Activated CD4-positive, alpha-beta T cell treated with anti-CD3 and anti-CD28 coated beads, Interleukin-2, amount 10 ng/mL, durations not matched to agents 7 days and 5 days (primary cell): ENCODE data around the gene ELFN1. TPM values are rescaled to one million over a fixed set of nuclear protein-coding genes. Genes with fewer than 3 reads are reported as not detected.

Experiments
- CTCF ChIA-PET: fragments of 350-600 bp; sonication (Branson Sonifier 250); formaldehyde crosslinking; loops from one replicate; lab custom pipeline; 2021; ENCODE audit warnings: antibody characterized with exemption; lab: Charles Lee
- POLR2A ChIA-PET: fragments of 350-600 bp; sonication (Branson Sonifier 250); formaldehyde crosslinking; loops from one replicate; lab custom pipeline; 2021; ENCODE audit warnings: antibody characterized with exemption; lab: Charles Lee
- DNase-seq: peaks from one replicate; pipeline ENCODE4 v3.0.0-alpha.2; 2020
- H3K27ac Mint-ChIP-seq: one replicate; pipeline ENCODE4 v1.8.0; 2021; ENCODE audit warnings: mild to moderate bottlenecking, moderate library complexity, mixed read lengths
- H3K27me3 Mint-ChIP-seq: one replicate; pipeline ENCODE4 v1.8.0; 2021; ENCODE audit warnings: mixed read lengths
- H3K36me3 Mint-ChIP-seq: one replicate; pipeline ENCODE4 v1.8.0; 2021; ENCODE audit warnings: low read depth, mixed read lengths
- H3K4me1 Mint-ChIP-seq: one replicate; pipeline ENCODE4 v1.8.0; 2021; ENCODE audit warnings: mixed read lengths
- H3K4me3 Mint-ChIP-seq: one replicate; pipeline ENCODE4 v1.8.0; 2021; ENCODE audit warnings: mild to moderate bottlenecking, moderate library complexity, mixed read lengths
- H3K9me3 Mint-ChIP-seq: one replicate; pipeline ENCODE4 v1.8.0; 2021; ENCODE audit warnings: mixed read lengths
- total RNA-seq, 2 experiments: library from RNA; stranded (reverse); gene quantifications; one replicate each; pipeline ENCODE4 v1.2.3, GENCODE V29; 2021

The ELFN1 gene
- total RNA-seq, 2 experiments from 2014 or later, result 0.07 TPM; not detected in 1

GRCh38 chr7:1662101-1662500 lies 8.0 kb upstream of the ELFN1 start:
- Mint-ChIP-seq H3K4me1 (peaks cover 6% of the 10 kb centered on the region), H3K4me3 (no peak overlapping the region), H3K9me3 (no peaks in the 10 kb centered on the region), H3K27ac (no peak overlapping the region), H3K36me3 (no peaks in the 10 kb centered on the region), H3K27me3 (peaks cover 44% of the 10 kb centered on the region)
- no peak for DNase-seq
- POLR2A ChIA-PET, result no interaction called here
- CTCF ChIA-PET, result interaction anchor here (0.6 kb wide), 1 partner anchor 498 kb away, joined by 3 read pairs; no protein-coding TSS in a partner anchor

GRCh38 chr7:1662767-1663166 lies 7.3 kb upstream of the ELFN1 start:
- no peak for DNase-seq
- H3K4me1 Mint-ChIP-seq, result peaks cover 6% of the 10 kb centered on the region
- ChIA-PET POLR2A (no interaction called here), CTCF (interaction anchor here (0.6 kb wide), 1 partner anchor 498 kb away, joined by 3 read pairs; no protein-coding TSS in a partner anchor)
- no peak overlapping the region for H3K4me3 Mint-ChIP-seq
- peaks cover 39% of the 10 kb centered on the region for H3K27me3 Mint-ChIP-seq
- H3K9me3 Mint-ChIP-seq, result no peaks in the 10 kb centered on the region
- no peak overlapping the region for H3K27ac Mint-ChIP-seq
- no peaks in the 10 kb centered on the region for H3K36me3 Mint-ChIP-seq

- ChIA-PET POLR2A (no interaction called here), CTCF (no interaction called here)
- Mint-ChIP-seq H3K9me3 (no peaks in the 10 kb centered on the region), H3K4me3 (peak overlapping the region; percentile 19), H3K27me3 (peaks cover 39% of the 10 kb centered on the region), H3K36me3 (no peaks in the 10 kb centered on the region), H3K4me1 (peaks cover 6% of the 10 kb centered on the region), H3K27ac (peak overlapping the region; percentile 46)
- no peak for DNase-seq
These were observed 6.9 kb upstream of the ELFN1 start for GRCh38 chr7:1663223-1663622.

- ChIA-PET POLR2A (no interaction called here), CTCF (no interaction called here)
- Mint-ChIP-seq H3K4me1 (peaks cover 7% of the 10 kb centered on the region), H3K27me3 (peaks cover 43% of the 10 kb centered on the region), H3K4me3 (no peak overlapping the region), H3K27ac (no peak overlapping the region), H3K9me3 (no peaks in the 10 kb centered on the region), H3K36me3 (no peaks in the 10 kb centered on the region)
- no peak for DNase-seq
These were observed 6.0 kb upstream of the ELFN1 start for GRCh38 chr7:1663857-1664651.

- Mint-ChIP-seq H3K36me3 (no peaks in the 10 kb centered on the region), H3K27ac (no peak overlapping the region), H3K4me1 (peaks cover 8% of the 10 kb centered on the region), H3K27me3 (peaks cover 45% of the 10 kb centered on the region), H3K4me3 (no peak overlapping the region), H3K9me3 (no peaks in the 10 kb centered on the region)
- ChIA-PET POLR2A (no interaction called here), CTCF (no interaction called here)
- DNase-seq, result peak; percentile 39
These were observed 5.1 kb upstream of the ELFN1 start for GRCh38 chr7:1664711-1665548.

- Mint-ChIP-seq H3K9me3 (no peaks in the 10 kb centered on the region), H3K4me3 (no peak overlapping the region), H3K27ac (no peak overlapping the region), H3K36me3 (no peaks in the 10 kb centered on the region), H3K4me1 (peaks cover 8% of the 10 kb centered on the region), H3K27me3 (peaks cover 42% of the 10 kb centered on the region)
- no peak for DNase-seq
- ChIA-PET CTCF (no interaction called here), POLR2A (no interaction called here)
These were observed 4.3 kb upstream of the ELFN1 start for GRCh38 chr7:1665549-1666316.

- no peak overlapping the region for H3K4me3 Mint-ChIP-seq
- DNase-seq, result no peak
- peaks cover 8% of the 10 kb centered on the region for H3K4me1 Mint-ChIP-seq
- no peaks in the 10 kb centered on the region for H3K9me3 Mint-ChIP-seq
- CTCF ChIA-PET, result no interaction called here
- no peaks in the 10 kb centered on the region for H3K36me3 Mint-ChIP-seq
- peaks cover 47% of the 10 kb centered on the region for H3K27me3 Mint-ChIP-seq
- POLR2A ChIA-PET, result no interaction called here
- no peak overlapping the region for H3K27ac Mint-ChIP-seq
These were observed 3.7 kb upstream of the ELFN1 start for GRCh38 chr7:1666317-1666822.

- H3K36me3 Mint-ChIP-seq, result no peaks in the 10 kb centered on the region
- POLR2A ChIA-PET, result no interaction called here
- CTCF ChIA-PET, result no interaction called here
These were observed 3.1 kb upstream of the ELFN1 start for GRCh38 chr7:1666823-1667565.

GRCh38 chr7:1667566-1668395 lies 2.3 kb upstream of the ELFN1 start:
- Mint-ChIP-seq H3K9me3 (no peaks in the 10 kb centered on the region), H3K27me3 (peaks cover 35% of the 10 kb centered on the region), H3K36me3 (no peaks in the 10 kb centered on the region), H3K4me3 (no peak overlapping the region), H3K4me1 (peaks cover 8% of the 10 kb centered on the region), H3K27ac (no peak overlapping the region)
- DNase-seq, result no peak
- ChIA-PET POLR2A (no interaction called here), CTCF (no interaction called here)

More at GRCh38 chr7:1666823-1667565, 3.1 kb upstream of the ELFN1 start:
- Mint-ChIP-seq H3K27me3 (peaks cover 43% of the 10 kb centered on the region), H3K27ac (no peak overlapping the region), H3K4me3 (peak overlapping the region; percentile 41), H3K9me3 (no peaks in the 10 kb centered on the region), H3K4me1 (peaks cover 8% of the 10 kb centered on the region)
- no peak for DNase-seq

GRCh38 chr7:1668396-1669063 lies 1.5 kb upstream of the ELFN1 start:
- H3K9me3 Mint-ChIP-seq, result no peaks in the 10 kb centered on the region
- no peak overlapping the region for H3K27ac Mint-ChIP-seq
- no peaks in the 10 kb centered on the region for H3K36me3 Mint-ChIP-seq
- DNase-seq, result no peak
- POLR2A ChIA-PET, result no interaction called here
- H3K4me3 Mint-ChIP-seq, result no peak overlapping the region
- CTCF ChIA-PET, result no interaction called here
- peaks cover 28% of the 10 kb centered on the region for H3K27me3 Mint-ChIP-seq
- peaks cover 4% of the 10 kb centered on the region for H3K4me1 Mint-ChIP-seq
